LNCaP clone FGC (cell line): Measurements from ENCODE around the gene MYO1F.

Source experiments
- DNase-seq: peaks from one replicate; pipeline ENCODE4 v3.0.0-alpha.2; 2011; ENCODE audit warnings: low read depth
- H3K4me3 ChIP-seq: 2 replicates; pipeline ENCODE4 v1.5.1; 2011; ENCODE audit warnings: mild to moderate bottlenecking, low read depth, low read length, control low read depth
- TF ChIP-seq, protein P1 (sequence below): IDR thresholded peaks from 2 replicates; pipeline ENCODE4 v1.5.1; 2012; ENCODE audit warnings: mild to moderate bottlenecking; ENCODE audit not compliant: control insufficient read depth, insufficient read depth; ENCODE audit errors: extremely low read depth

Gene MYO1F

DNA sequence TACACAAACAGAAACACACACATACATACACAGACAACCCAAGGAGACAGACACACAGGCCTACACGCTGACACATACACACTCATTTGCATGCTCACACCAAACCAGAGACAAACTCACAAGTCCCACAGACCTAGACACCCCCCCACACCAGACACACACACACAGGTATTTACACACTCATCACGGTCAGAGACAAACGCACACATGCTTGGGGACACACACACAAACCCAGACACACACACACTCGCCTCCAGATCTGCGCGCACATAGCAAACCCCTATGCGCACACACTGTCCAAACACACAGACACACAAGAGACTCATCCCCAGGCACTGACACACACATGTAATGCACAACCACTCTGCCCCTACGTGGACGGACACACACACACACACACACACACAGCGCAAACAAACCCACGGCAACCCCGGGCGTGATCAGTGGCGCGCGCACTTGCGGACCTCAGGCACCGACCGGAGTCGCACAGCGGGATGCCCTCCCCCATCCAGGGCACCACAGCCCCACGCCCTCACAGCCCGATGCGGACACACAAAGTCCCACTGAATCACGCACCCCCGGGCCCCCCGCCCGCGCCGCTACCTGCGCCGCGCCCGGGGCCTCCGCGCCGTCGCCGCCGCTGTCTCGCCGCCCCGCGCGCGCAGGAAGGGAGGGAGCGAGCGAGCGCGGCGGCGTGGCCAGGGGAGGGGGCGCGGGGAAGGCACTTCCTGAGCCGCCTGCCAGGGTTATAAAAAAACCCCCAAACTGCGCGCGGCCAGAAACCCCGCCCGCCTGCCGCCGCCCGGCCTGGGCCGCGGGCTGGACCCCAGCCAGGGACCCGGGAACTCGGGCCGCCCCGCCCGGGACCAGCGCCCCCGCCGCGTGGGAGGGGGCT, 33.0 kb upstream of the MYO1F start, which contains the start of gene ADAMTS10:
ADAMTS10 (minus strand) TSS at position 675 of the 895 bp plus-strand sequence. CDS start 5,005 bp downstream, outside the sequence.
- TF ChIP-seq, protein P1, sequence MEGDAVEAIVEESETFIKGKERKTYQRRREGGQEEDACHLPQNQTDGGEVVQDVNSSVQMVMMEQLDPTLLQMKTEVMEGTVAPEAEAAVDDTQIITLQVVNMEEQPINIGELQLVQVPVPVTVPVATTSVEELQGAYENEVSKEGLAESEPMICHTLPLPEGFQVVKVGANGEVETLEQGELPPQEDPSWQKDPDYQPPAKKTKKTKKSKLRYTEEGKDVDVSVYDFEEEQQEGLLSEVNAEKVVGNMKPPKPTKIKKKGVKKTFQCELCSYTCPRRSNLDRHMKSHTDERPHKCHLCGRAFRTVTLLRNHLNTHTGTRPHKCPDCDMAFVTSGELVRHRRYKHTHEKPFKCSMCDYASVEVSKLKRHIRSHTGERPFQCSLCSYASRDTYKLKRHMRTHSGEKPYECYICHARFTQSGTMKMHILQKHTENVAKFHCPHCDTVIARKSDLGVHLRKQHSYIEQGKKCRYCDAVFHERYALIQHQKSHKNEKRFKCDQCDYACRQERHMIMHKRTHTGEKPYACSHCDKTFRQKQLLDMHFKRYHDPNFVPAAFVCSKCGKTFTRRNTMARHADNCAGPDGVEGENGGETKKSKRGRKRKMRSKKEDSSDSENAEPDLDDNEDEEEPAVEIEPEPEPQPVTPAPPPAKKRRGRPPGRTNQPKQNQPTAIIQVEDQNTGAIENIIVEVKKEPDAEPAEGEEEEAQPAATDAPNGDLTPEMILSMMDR: no peak
- DNase-seq: no peak
- H3K4me3 ChIP-seq: no peak within 1 kb of the TSS

- DNase-seq: no peak
- TF ChIP-seq, protein P1: no peak
- H3K4me3 ChIP-seq: no peak overlapping the region
Measured at GRCh38 chr19:8609279-8610040, 32.2 kb upstream of the MYO1F start.

GRCh38 chr19:8608941-8609278, 31.7 kb upstream of the MYO1F start:
- no peak overlapping the region for H3K4me3 ChIP-seq

DNA sequence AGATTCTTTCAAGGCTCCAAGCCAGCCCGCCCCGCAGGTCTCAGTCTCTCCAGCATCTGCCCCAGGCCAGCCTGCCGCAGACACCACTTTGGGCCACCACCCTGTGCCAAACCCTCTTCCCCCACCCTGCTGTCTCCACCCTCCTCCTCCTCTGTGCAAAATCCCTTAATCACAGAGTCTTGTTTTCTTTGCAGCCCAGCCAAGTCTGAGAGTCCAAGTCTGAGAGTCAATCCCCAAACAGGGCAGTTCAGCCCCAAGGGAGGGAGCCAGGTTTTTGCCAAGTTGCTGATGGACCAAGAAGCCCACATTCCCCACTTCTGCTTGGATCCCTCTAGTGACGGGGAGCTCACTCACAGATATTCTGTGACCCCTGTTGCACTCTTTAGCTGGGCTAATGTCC, 30.1 kb upstream of the MYO1F start:
- DNase-seq: no peak
- H3K4me3 ChIP-seq: no peak overlapping the region
- TF ChIP-seq, protein P1: no peak

More at GRCh38 chr19:8608941-8609278, 31.7 kb upstream of the MYO1F start:
- TF ChIP-seq, protein P1: no peak
- DNase-seq: no peak

DNA sequence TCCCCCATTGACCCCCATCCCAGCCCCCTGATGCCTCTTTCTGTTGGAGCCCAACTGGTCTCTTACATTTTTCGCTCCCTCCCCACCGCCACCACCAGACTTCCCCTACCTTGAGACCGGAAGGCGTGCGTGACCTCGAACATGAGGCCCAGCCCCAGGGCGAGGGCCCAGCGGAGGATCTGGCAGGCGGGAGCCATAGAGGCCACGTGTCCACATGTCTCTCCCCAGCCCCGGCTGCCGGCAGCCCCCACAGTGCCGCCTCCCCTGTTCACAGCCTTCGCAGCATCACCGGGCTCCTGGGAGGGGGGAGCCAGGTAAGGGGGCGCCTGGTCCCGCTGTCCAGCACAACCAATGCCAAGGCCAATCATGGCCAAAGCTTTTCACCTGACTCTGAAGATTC, 28.3 kb upstream of the MYO1F start:
- H3K4me3 ChIP-seq: no peak overlapping the region
- TF ChIP-seq, protein P1: no peak
- no peak for DNase-seq

DNA sequence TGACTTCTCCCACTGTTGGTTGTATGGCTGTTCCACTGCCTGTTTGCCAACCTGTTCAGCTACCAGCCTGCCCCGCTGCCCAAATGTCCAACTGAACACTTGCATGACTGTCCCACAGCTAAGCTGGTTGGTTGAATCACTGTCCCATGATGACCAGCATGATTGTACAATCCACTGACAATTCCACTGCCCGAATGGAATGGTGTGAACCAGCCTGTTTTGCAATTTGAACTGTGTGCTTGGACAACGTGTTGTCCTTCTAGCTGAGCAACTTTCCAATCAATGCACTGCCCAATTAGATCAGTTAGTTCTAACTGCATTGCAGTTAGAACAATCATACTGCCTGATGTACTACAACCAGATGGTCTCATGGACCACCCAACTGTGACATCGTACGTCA, 24.6 kb upstream of the MYO1F start:
- no peak for DNase-seq
- H3K4me3 ChIP-seq: no peak overlapping the region
- TF ChIP-seq, protein P1: no peak
